HepG2 (cell line): Measurements from ENCODE around the gene ARG2. TPM values are rescaled to one million over a fixed set of nuclear protein-coding genes. Genes with fewer than 3 reads are reported as not detected.

Experiments
- AGO1 ChIP-seq: fragments of 200-400 bp; formaldehyde crosslinking; IDR thresholded peaks from 2 replicates; pipeline ENCODE4 v1.6.1; 2017; ENCODE audit warnings: mild to moderate bottlenecking, low read depth, low read length, moderate library complexity; ENCODE audit not compliant: poor library complexity, severe bottlenecking
- ATF3 ChIP-seq: sonication (generic); formaldehyde crosslinking; IDR thresholded peaks from 2 replicates; pipeline ENCODE4 v1.4.0; 2020; ENCODE audit warnings: missing genetic modification reagents
- DNMT1 ChIP-seq: sonication (generic); formaldehyde crosslinking; IDR thresholded peaks from 2 replicates; pipeline ENCODE4 v1.5.1; 2020; ENCODE audit warnings: mild to moderate bottlenecking, missing genetic modification reagents
- GLMP ChIP-seq: sonication (generic); formaldehyde crosslinking; IDR thresholded peaks from 2 replicates; pipeline ENCODE4 v1.9.0; 2021; ENCODE audit warnings: missing genetic modification reagents, mild to moderate bottlenecking, borderline replicate concordance
- KLF12 ChIP-seq: sonication (generic); formaldehyde crosslinking; IDR thresholded peaks from 2 replicates; pipeline ENCODE4 v1.4.0; 2020; ENCODE audit warnings: missing genetic modification reagents, borderline replicate concordance
- KLF16 ChIP-seq, 2 experiments: sonication (generic) in 1 of 2; formaldehyde crosslinking in 1 of 2; IDR thresholded peaks; 2 replicates each; pipeline versions ENCODE4 v1.6.1 to v1.8.0; 2016 to 2023; ENCODE audit warnings: missing genetic modification reagents in 2 of 2, missing compliant biosample characterization in 1 of 2
- MAFK ChIP-seq, 2 experiments: IDR thresholded peaks in 1 of 2; conservative IDR thresholded peaks in 1 of 2; 2 replicates each; pipeline ENCODE4 v1.6.1; 2011; ENCODE audit warnings: improper control_type of control experiment in 2 of 2, low read length in 2 of 2
- MXD3 ChIP-seq: IDR thresholded peaks from 2 replicates; pipeline ENCODE4 v1.6.1; 2016; ENCODE audit warnings: mild to moderate bottlenecking, missing biosample characterization, missing genetic modification reagents
- NFKB2 ChIP-seq: sonication (generic); formaldehyde crosslinking; IDR thresholded peaks from 2 replicates; pipeline ENCODE4 v1.4.0; 2020; ENCODE audit warnings: missing genetic modification reagents, borderline replicate concordance
- PAF1 ChIP-seq: IDR thresholded peaks from 2 replicates; pipeline ENCODE4 v1.6.1; 2016; ENCODE audit warnings: missing genetic modification reagents, missing compliant biosample characterization
- SRF ChIP-seq: IDR thresholded peaks from 2 replicates; pipeline ENCODE4 v1.6.1; 2011; ENCODE audit warnings: mild to moderate bottlenecking, low read depth, low read length, moderate library complexity
- SRSF9 ChIP-seq: fragments of 200-400 bp; formaldehyde crosslinking; IDR thresholded peaks from 2 replicates; pipeline ENCODE4 v1.6.1; 2018; ENCODE audit warnings: borderline replicate concordance, mild to moderate bottlenecking, low read depth, low read length; ENCODE audit not compliant: insufficient read depth, poor library complexity, severe bottlenecking
- TIGD3 ChIP-seq: sonication (generic); formaldehyde crosslinking; IDR thresholded peaks from 2 replicates; pipeline ENCODE4 v1.5.1; 2020; ENCODE audit warnings: mild to moderate bottlenecking, missing genetic modification reagents, borderline replicate concordance
- ZBTB10 ChIP-seq: sonication (generic); formaldehyde crosslinking; IDR thresholded peaks from 2 replicates; pipeline ENCODE4 v1.4.0; 2020; ENCODE audit warnings: missing genetic modification reagents, borderline replicate concordance
- ZBTB42 ChIP-seq: sonication (generic); formaldehyde crosslinking; IDR thresholded peaks from 2 replicates; pipeline ENCODE4 v1.5.0; 2020; ENCODE audit warnings: mild to moderate bottlenecking, missing genetic modification reagents
- ZMYM4 ChIP-seq: sonication (generic); formaldehyde crosslinking; IDR thresholded peaks from 2 replicates; pipeline ENCODE4 v1.8.1; 2023; ENCODE audit warnings: mild to moderate bottlenecking, missing genetic modification reagents
- ZNF382 ChIP-seq: sonication (generic); formaldehyde crosslinking; IDR thresholded peaks from 2 replicates; pipeline ENCODE4 v1.5.0; 2020; ENCODE audit warnings: missing genetic modification reagents, mild to moderate bottlenecking, borderline replicate concordance
- ZNF597 ChIP-seq: sonication (generic); formaldehyde crosslinking; IDR thresholded peaks from 2 replicates; pipeline ENCODE4 v1.5.0; 2020; ENCODE audit warnings: missing genetic modification reagents
- ZNF800 ChIP-seq: sonication (generic); formaldehyde crosslinking; IDR thresholded peaks from 2 replicates; pipeline ENCODE4 v1.4.0; 2020; ENCODE audit warnings: missing genetic modification reagents
- polyA plus RNA-seq, 8 experiments: library from polyadenylated mRNA; depleted of rRNA in 3 of 8; stranded (reverse) in 7 of 8; unstranded in 1 of 8; fragments of >200 nt; fragmentation: Illumina TruSeq in 4 of 8; extraction: Trizol in 4 of 8; gene quantifications; 2 replicates each; pipeline versions ENCODE4 v1.2.1 to v1.2.3, GENCODE V29; 2011 to 2016; ENCODE audit warnings: low read depth in 4 of 8, missing spikeins in 1 of 8, mixed read lengths in 1 of 8; ENCODE audit not compliant: insufficient read depth in 1 of 8
- total RNA-seq, 5 experiments: library from RNA; depleted of rRNA; stranded (reverse); fragments of >200 nt; fragmentation: Illumina TruSeq; extraction: Trizol; gene quantifications; 2 replicates each; pipeline ENCODE4 v1.2.3, GENCODE V29; 2016; ENCODE audit warnings: low read depth in 1 of 5

The ARG2 gene
- total and polyA plus RNA-seq, 2 of the 13 experiments (the other 11 are each of a cell fraction or from before 2014, with no cell fraction given) = 37.5 to 73.6 TPM

GRCh38 chr14:67695394-67695949 is 75.8 kb downstream of the ARG2 start, which contains the start of gene RDH11 (continued):
- peak; percentile 38 for TF ChIP-seq ZMYM4 (CRISPR knock-in tag)
- TF ChIP-seq TIGD3 (CRISPR knock-in tag) = no peak
- TF ChIP-seq ZNF597 (CRISPR knock-in tag) = no peak
- no peak for TF ChIP-seq AGO1
- no peak for TF ChIP-seq DNMT1 (CRISPR knock-in tag)
- TF ChIP-seq ATF3 (CRISPR knock-in tag) = no peak
- TF ChIP-seq ZBTB10 (CRISPR knock-in tag) = no peak
- no peak for TF ChIP-seq SRF
- TF ChIP-seq MXD3 (CRISPR knock-in tag) = no peak
- no peak for TF ChIP-seq ZNF382 (CRISPR knock-in tag)
- TF ChIP-seq PAF1 = no peak
- TF ChIP-seq KLF16 (CRISPR knock-in tag; IDR thresholded peaks at IDR 0.05) = peak; percentile 52 to 58; a peak in 2 of 4 replicates
- peak; percentile 53; the same call in 1 of the 2 replicates for TF ChIP-seq NFKB2 (CRISPR knock-in tag)
- TF ChIP-seq ZBTB42 (CRISPR knock-in tag) = no peak
- no peak for TF ChIP-seq ZNF800 (CRISPR knock-in tag)
- no peak for TF ChIP-seq MAFK (conservative IDR thresholded peaks at IDR 0.05 in 1 of 2, IDR thresholded peaks at IDR 0.05 in 1 of 2; ENCODE audit: low read length in 2 of 2)
- no peak for TF ChIP-seq SRSF9
- TF ChIP-seq KLF12 (CRISPR knock-in tag) = no peak
- TF ChIP-seq GLMP (CRISPR knock-in tag) = no peak
